Measurements from ENCODE around the gene NSDHL.
A peak's percentile ranks its signal among the peaks of the same experiment; 100 is the strongest.

The NSDHL gene

GRCh38 chrX:152903589-152903988, 72.7 kb downstream of the NSDHL start:
- ATAC-seq = no peak
- no peak for TF ChIP-seq BACH2 (CRISPR knock-in tag; IDR thresholded peaks at IDR 0.05; ENCODE audit: borderline replicate concordance)
- TF ChIP-seq SNAI2 (CRISPR knock-in tag; IDR thresholded peaks at IDR 0.05) = no peak
- no peak for TF ChIP-seq OSR1 (CRISPR knock-in tag; IDR thresholded peaks at IDR 0.05)
- TF ChIP-seq, protein P1, sequence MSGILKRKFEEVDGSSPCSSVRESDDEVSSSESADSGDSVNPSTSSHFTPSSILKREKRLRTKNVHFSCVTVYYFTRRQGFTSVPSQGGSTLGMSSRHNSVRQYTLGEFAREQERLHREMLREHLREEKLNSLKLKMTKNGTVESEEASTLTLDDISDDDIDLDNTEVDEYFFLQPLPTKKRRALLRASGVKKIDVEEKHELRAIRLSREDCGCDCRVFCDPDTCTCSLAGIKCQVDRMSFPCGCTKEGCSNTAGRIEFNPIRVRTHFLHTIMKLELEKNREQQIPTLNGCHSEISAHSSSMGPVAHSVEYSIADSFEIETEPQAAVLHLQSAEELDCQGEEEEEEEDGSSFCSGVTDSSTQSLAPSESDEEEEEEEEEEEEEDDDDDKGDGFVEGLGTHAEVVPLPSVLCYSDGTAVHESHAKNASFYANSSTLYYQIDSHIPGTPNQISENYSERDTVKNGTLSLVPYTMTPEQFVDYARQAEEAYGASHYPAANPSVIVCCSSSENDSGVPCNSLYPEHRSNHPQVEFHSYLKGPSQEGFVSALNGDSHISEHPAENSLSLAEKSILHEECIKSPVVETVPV (CRISPR knock-in tag; IDR thresholded peaks at IDR 0.05) = no peak
- TF ChIP-seq, protein P2, sequence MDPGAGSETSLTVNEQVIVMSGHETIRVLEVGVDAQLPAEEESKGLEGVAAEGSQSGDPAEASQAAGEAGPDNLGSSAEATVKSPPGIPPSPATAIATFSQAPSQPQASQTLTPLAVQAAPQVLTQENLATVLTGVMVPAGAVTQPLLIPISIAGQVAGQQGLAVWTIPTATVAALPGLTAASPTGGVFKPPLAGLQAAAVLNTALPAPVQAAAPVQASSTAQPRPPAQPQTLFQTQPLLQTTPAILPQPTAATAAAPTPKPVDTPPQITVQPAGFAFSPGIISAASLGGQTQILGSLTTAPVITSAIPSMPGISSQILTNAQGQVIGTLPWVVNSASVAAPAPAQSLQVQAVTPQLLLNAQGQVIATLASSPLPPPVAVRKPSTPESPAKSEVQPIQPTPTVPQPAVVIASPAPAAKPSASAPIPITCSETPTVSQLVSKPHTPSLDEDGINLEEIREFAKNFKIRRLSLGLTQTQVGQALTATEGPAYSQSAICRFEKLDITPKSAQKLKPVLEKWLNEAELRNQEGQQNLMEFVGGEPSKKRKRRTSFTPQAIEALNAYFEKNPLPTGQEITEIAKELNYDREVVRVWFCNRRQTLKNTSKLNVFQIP (CRISPR knock-in tag; IDR thresholded peaks at IDR 0.05; ENCODE audit: borderline replicate concordance, low read depth) = no peak
- TF ChIP-seq RARB (CRISPR knock-in tag; IDR thresholded peaks at IDR 0.05) = no peak
- TF ChIP-seq, protein P3, sequence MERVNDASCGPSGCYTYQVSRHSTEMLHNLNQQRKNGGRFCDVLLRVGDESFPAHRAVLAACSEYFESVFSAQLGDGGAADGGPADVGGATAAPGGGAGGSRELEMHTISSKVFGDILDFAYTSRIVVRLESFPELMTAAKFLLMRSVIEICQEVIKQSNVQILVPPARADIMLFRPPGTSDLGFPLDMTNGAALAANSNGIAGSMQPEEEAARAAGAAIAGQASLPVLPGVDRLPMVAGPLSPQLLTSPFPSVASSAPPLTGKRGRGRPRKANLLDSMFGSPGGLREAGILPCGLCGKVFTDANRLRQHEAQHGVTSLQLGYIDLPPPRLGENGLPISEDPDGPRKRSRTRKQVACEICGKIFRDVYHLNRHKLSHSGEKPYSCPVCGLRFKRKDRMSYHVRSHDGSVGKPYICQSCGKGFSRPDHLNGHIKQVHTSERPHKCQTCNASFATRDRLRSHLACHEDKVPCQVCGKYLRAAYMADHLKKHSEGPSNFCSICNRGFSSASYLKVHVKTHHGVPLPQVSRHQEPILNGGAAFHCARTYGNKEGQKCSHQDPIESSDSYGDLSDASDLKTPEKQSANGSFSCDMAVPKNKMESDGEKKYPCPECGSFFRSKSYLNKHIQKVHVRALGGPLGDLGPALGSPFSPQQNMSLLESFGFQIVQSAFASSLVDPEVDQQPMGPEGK (CRISPR knock-in tag; IDR thresholded peaks at IDR 0.05; ENCODE audit: borderline replicate concordance) = no peak
- TF ChIP-seq ZFP3 (CRISPR knock-in tag; IDR thresholded peaks at IDR 0.05) = no peak
- no peak for TF ChIP-seq ZNF8 (CRISPR knock-in tag; IDR thresholded peaks at IDR 0.05)
- no peak for TF ChIP-seq TOX (CRISPR knock-in tag; IDR thresholded peaks at IDR 0.05; ENCODE audit: borderline replicate concordance)
- no peak for TF ChIP-seq ESRRG (CRISPR knock-in tag; IDR thresholded peaks at IDR 0.05)
- no peak for TF ChIP-seq CSDC2 (CRISPR knock-in tag; IDR thresholded peaks at IDR 0.05)
- TF ChIP-seq TCF4 (CRISPR knock-in tag; IDR thresholded peaks at IDR 0.05; ENCODE audit: borderline replicate concordance) = no peak
- TF ChIP-seq, protein P4, sequence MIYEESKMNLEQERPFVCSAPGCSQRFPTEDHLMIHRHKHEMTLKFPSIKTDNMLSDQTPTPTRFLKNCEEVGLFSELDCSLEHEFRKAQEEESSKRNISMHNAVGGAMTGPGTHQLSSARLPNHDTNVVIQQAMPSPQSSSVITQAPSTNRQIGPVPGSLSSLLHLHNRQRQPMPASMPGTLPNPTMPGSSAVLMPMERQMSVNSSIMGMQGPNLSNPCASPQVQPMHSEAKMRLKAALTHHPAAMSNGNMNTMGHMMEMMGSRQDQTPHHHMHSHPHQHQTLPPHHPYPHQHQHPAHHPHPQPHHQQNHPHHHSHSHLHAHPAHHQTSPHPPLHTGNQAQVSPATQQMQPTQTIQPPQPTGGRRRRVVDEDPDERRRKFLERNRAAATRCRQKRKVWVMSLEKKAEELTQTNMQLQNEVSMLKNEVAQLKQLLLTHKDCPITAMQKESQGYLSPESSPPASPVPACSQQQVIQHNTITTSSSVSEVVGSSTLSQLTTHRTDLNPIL (CRISPR knock-in tag; IDR thresholded peaks at IDR 0.05; ENCODE audit: low read depth) = no peak
- TF ChIP-seq GLIS3 (CRISPR knock-in tag; IDR thresholded peaks at IDR 0.05) = no peak
- no peak for TF ChIP-seq ISL1 (CRISPR knock-in tag; IDR thresholded peaks at IDR 0.05)
- no peak for TF ChIP-seq ZNF565 (CRISPR knock-in tag; conservative IDR thresholded peaks at IDR 0.05; ENCODE audit: low read depth)

DNA sequence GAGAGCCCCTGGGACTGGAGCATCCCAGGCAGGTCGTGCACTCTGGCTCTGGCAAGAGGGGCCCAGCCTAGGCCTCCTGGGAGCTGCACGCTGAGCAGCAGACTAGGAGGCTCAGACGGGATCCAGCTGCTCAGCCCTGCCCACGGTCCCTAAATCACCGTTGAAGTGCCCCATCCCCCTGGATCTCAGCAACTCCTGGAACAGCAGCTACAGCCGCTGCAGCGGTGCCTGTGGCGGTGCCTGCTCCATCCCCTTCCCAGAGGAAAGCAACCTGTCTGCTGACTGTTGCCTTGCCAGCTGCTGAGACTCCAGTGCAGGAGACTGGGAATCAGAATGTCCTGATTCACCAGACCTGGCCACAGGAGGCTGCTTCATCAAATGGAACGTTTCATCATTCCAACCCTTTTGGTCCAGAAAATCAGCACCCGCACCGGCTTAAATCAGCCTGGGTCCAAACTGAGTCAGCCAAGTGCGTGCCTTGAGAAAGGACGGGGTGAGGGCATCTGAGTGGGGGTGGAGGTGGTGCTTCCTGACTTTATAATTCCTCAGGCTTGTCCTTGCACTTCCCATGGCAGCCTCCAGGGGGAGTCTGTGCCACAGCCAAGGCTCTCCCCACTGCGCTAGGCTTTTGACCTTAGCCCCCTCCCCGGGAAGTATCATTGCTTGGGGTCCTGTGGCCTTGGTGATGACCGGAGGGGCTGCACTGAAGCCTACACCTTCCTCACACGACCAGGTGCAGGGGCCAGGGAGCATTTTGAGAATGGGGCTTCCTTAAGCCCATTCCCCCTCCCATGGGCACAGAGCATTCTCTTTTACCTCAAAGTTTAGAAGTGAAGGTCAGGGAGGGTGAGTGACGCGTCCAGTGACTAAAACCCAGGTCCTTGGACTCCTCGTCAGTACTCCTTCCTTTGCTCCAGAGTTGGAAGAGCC, 73.6 kb downstream of the NSDHL start:
- TF ChIP-seq, protein P1 (CRISPR knock-in tag; IDR thresholded peaks at IDR 0.05) = no peak
- TF ChIP-seq RARB (CRISPR knock-in tag; IDR thresholded peaks at IDR 0.05) (no peak), OSR1 (CRISPR knock-in tag; IDR thresholded peaks at IDR 0.05) (no peak), ZNF565 (CRISPR knock-in tag; conservative IDR thresholded peaks at IDR 0.05; ENCODE audit: low read depth) (no peak), TOX (CRISPR knock-in tag; IDR thresholded peaks at IDR 0.05; ENCODE audit: borderline replicate concordance) (no peak), BACH2 (CRISPR knock-in tag; IDR thresholded peaks at IDR 0.05; ENCODE audit: borderline replicate concordance) (no peak), ZFP30 (CRISPR knock-in tag; IDR thresholded peaks at IDR 0.05) (no peak)
- TF ChIP-seq, protein P3 (CRISPR knock-in tag; IDR thresholded peaks at IDR 0.05; ENCODE audit: borderline replicate concordance) = no peak
- TF ChIP-seq, protein P4 (CRISPR knock-in tag; IDR thresholded peaks at IDR 0.05; ENCODE audit: low read depth) = no peak
- ATAC-seq = peak; percentile 77

All from SK-N-SH treated with all-trans-retinoic acid at 6 μM for 48 hours (cell line).